ENCODE measurements around the gene HOXA10. TPM values are rescaled to one million over a fixed set of nuclear protein-coding genes. Genes with fewer than 3 reads are reported as not detected.

The HOXA10 gene
- total and polyA plus RNA-seq, 2 experiments from 2014 or later: 7.7 to 15.1 TPM

DNA sequence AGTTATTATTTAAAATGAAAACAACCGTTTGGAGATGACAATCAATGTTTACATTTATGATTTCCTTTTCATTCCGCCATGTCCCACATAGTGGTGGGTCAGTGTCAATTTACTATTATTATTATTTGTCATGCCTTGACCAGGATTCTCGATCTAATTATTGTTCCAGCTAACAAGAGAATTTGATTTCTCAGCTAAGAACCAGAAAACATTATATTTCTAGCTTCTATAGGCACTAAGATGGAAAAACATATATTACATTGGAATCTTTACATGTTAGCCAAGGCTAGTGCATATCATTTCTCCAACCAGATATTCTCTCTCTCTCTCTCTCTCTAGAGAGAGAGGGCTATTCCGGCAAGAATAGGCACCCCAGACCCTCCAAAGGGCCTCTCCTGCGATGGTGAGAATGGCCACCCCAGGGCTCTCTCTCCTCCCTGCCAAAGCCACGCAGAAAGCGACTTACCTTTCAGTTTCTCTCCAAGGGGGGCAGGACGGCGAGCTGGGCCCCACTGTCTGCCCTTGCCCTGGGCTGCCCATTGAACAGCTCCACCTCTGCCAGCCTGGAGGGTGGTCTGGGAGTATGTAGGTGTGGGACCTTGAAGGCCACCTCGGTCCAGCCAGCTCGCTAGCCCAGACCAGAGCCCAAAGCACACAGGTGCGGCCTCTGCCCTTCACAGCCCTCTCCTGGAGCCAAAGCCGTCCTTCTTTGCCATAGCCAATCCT, 24.1 kb downstream of the HOXA10 start:
- Histone ChIP-seq H3K36me3 (replicated peaks; ENCODE audit: insufficient read depth, low read depth) (no peaks in the 10 kb centered on the region), H3K79me2 (no peaks in the 10 kb centered on the region), H4K20me1 (ENCODE audit: insufficient read depth, poor library complexity, severe bottlenecking) (no peaks in the 10 kb centered on the region), H3K4me1 (ENCODE audit: insufficient read depth) (peaks cover 10% of the 10 kb centered on the region), H2AFZ (no peak overlapping the region), H3K9me2 (replicated peaks; ENCODE audit: insufficient read depth) (no peaks in the 10 kb centered on the region), H3K4me3 (no peak overlapping the region), H3K27me3 (peaks cover 95% of the 10 kb centered on the region), H3K4me2 (peak overlapping the region; percentile 89), H3K9me3 (ENCODE audit: low read depth) (no peaks in the 10 kb centered on the region), H3K27ac (no peak overlapping the region)
- 56% methylated on average over 13 of the region's 13 CpGs for WGBS (ENCODE audit: low lambda C conversion rate, missing lambda C conversion rate)
- no peak for DNase-seq (ENCODE audit: low spot score)
- no peak for TF ChIP-seq EZH2 (IDR thresholded peaks at IDR 0.05; ENCODE audit: borderline replicate concordance)
- TF ChIP-seq EZH2phosphoT487 (IDR thresholded peaks at IDR 0.05; ENCODE audit: low read depth, severe bottlenecking, unreplicated experiment): no peak
- no peak for TF ChIP-seq CTCF (IDR thresholded peaks at IDR 0.05; ENCODE audit: poor library complexity)

- TF ChIP-seq CTCF (IDR thresholded peaks at IDR 0.05; ENCODE audit: poor library complexity) (no peak), EZH2 (IDR thresholded peaks at IDR 0.05; ENCODE audit: borderline replicate concordance) (no peak)
- no peaks in the 10 kb centered on the region for H4K20me1 ChIP-seq (ENCODE audit: insufficient read depth, poor library complexity, severe bottlenecking)
- H3K79me2 ChIP-seq: no peaks in the 10 kb centered on the region
- 29% methylated on average over 30 of the region's 30 CpGs for WGBS (ENCODE audit: low lambda C conversion rate, missing lambda C conversion rate)
- peak overlapping the region; percentile 73 for H3K4me2 ChIP-seq
- no peak overlapping the region for H3K27ac ChIP-seq
- H2AFZ ChIP-seq: no peak overlapping the region
- H3K27me3 ChIP-seq: peaks cover 95% of the 10 kb centered on the region
- no peak overlapping the region for H3K4me3 ChIP-seq
- H3K4me1 ChIP-seq (ENCODE audit: insufficient read depth): peaks cover 6% of the 10 kb centered on the region
- H3K36me3 ChIP-seq (replicated peaks; ENCODE audit: insufficient read depth, low read depth): no peaks in the 10 kb centered on the region
- H3K9me3 ChIP-seq (ENCODE audit: low read depth): no peaks in the 10 kb centered on the region
- no peak for DNase-seq (ENCODE audit: low spot score)
- no peaks in the 10 kb centered on the region for H3K9me2 ChIP-seq (replicated peaks; ENCODE audit: insufficient read depth)
These were observed 25.1 kb downstream of the HOXA10 start for GRCh38 chr7:27148756-27149641.

GRCh38 chr7:27148031-27148755, 25.9 kb downstream of the HOXA10 start:
- DNase-seq (ENCODE audit: low spot score): no peak
- Histone ChIP-seq H4K20me1 (ENCODE audit: insufficient read depth, poor library complexity, severe bottlenecking) (no peaks in the 10 kb centered on the region), H3K9me3 (ENCODE audit: low read depth) (no peaks in the 10 kb centered on the region), H3K27ac (no peak overlapping the region), H3K4me2 (peak overlapping the region; percentile 73), H3K9me2 (replicated peaks; ENCODE audit: insufficient read depth) (no peaks in the 10 kb centered on the region), H3K4me3 (no peak overlapping the region), H3K36me3 (replicated peaks; ENCODE audit: insufficient read depth, low read depth) (no peaks in the 10 kb centered on the region), H3K27me3 (peaks cover 95% of the 10 kb centered on the region), H3K4me1 (ENCODE audit: insufficient read depth) (peaks cover 12% of the 10 kb centered on the region), H3K79me2 (no peaks in the 10 kb centered on the region), H2AFZ (no peak overlapping the region)
- TF ChIP-seq EZH2phosphoT487 (IDR thresholded peaks at IDR 0.05; ENCODE audit: low read depth, severe bottlenecking, unreplicated experiment) (no peak), EZH2 (IDR thresholded peaks at IDR 0.05; ENCODE audit: borderline replicate concordance) (no peak), CTCF (IDR thresholded peaks at IDR 0.05; ENCODE audit: poor library complexity) (no peak)
- WGBS (ENCODE audit: low lambda C conversion rate, missing lambda C conversion rate): 24% methylated on average over 28 of the region's 28 CpGs
